ENCODE data around the gene UROC1.

DNA sequence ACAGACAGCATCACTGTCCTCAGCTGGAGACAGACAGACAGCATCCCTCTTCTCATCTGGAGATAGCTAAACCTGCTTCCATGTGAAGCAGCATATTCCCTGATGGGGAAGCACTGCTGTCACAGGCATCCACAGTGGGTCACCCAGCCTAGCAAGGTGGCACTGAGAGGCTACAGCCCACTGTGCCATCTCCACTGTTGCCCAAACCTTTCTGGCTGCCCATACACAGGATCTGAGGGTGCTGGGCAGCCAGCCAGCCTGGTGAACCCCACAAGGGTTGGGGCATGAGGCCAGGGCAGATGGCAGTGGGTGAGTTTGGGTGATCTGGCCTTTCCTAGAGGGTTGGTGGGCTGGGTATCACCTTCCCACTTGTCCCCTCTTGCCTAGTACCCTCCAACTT lies 18.1 kb upstream of the UROC1 start:
- no peak for TF ChIP-seq BHLHE40 (IDR thresholded peaks at IDR 0.05; ENCODE audit: borderline replicate concordance)
- no peak for TF ChIP-seq LEF1 (IDR thresholded peaks at IDR 0.05; ENCODE audit: borderline replicate concordance)
- TF ChIP-seq SP1 (IDR thresholded peaks at IDR 0.05), result no peak
